GM19240 (cell line): ENCODE results near the gene OMP.

Source experiments
- DNase-seq: peaks from one replicate; pipeline ENCODE4 v3.0.0; 2011; ENCODE audit warnings: low spot score; ENCODE audit not compliant: insufficient read length

OMP gene

DNA sequence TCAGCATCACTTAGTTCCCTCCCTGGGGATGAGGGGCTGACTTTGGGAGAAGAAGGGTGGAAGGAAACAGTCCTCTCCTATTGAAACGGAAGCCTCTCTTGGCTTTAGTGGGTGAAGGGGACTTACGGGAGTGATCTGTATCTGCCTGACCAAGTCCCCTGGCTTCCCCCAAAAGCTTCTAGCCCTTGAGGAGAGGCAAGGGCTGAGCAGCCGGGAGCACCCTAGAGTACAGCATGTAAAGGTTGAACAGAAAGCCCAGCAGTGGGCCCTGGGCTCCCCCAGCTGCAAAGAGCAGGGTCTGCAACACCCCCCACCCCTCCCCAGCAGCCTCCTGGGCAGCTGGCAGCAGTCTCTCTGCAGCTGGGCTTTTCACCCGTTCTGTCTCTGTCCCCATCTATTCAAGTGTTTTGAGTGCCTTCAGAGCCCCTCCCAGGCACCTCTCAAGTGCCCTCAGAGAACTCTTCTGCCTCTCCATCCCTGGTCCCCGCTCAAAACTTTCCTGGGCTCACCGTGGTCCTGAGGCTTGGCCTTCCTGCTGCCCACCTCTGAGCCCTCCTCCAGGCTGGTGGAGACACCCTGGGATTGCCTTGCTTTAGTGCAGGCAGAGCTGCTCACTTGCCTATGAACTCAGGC lies 33.2 kb upstream of the OMP start:
- DNase-seq: no peak

DNA sequence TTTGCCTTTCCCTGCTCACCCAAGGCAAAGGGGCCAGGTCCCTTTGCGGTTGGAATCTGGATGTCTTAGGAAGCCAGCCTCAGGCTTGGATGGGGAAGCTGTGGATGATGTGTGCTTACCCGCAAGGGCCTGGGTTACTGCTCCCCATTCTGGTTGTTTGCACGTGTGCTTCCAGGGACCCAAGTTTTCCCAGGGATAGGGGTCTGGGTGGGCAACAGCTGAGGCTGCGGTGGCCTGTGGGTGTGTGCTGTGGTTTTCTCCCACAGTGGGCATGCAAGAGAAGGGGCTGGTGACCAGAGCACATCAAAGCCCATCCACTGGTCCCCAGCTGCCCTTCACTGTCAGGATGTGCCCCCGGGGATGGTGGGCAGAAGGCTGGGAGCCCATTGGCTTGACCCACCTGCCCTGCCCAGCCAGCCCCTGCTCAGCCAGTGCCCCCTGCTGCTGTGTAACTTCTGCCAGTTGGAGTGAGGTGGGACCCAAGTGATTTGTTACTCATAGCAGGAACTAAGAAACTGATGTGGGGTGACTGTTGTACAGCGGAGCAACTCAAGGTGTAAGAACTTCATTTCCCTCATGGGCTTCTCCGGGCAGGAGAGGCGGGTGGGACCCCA lies 32.6 kb upstream of the OMP start:
- DNase-seq: no peak

DNA sequence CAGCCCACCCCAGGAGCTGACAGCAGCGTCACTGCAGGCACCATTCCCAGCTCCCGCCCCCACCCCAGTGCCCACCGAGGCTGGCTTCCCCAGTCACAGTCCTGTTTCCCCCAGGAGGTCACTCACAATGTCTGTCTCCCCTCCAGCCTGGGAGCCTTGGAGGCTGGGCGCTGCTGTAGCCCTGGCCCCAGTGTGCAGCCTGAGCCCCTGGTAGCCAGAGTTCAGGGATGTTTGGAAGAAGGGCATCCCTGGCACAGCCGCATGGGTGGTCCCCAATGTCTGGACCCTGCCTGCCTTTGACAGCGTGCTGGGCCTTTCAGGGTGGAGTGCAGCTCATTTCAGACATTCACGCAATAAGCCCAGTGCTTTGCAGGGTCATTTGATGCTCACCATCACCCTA lies 31.6 kb upstream of the OMP start:
- no peak for DNase-seq

DNA sequence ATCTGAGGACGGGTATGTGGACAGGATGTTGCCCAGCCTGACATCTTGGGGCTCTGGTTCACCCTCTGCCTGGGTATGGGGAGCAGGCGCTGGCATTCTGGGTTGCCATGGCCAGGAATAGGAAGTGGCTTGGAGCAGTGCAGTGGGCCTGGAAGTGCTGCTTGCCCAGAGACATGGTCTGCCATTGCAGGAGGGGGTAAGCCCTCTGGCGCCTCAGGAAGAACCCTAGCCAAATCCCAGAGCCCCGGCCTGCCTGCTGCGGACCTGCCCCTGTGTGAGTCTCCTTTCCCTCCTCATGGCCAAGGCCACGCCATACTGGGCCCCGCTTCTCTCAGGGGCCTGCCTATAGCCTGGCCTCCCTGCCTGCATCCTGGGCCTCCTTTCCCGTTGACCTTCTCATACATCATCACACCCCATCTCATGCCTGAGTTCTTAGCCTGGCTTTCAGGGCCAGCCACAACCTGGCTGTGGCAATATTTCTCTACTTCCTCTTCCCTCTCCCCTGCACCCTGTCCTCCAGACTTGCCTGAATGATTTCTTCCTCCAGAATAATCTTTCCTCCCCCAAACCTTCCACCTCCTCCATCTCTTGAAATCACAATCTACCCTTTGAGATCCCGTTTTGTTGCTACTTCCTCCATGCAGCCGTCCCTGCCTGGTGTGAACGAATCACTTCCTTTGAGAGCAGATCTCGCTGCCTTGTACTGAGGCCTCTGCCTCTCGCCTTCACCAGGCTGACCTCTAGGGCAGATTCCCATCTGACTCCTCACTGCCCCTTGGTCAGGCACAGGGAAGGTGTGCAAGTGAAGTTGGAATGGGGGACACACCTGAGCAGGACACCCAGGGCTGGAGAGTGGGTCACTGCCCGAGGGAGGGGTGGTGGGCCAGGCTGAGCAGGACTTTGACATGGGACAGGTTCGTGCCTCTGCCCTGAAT lies 30.7 kb upstream of the OMP start:
- no peak for DNase-seq

DNA sequence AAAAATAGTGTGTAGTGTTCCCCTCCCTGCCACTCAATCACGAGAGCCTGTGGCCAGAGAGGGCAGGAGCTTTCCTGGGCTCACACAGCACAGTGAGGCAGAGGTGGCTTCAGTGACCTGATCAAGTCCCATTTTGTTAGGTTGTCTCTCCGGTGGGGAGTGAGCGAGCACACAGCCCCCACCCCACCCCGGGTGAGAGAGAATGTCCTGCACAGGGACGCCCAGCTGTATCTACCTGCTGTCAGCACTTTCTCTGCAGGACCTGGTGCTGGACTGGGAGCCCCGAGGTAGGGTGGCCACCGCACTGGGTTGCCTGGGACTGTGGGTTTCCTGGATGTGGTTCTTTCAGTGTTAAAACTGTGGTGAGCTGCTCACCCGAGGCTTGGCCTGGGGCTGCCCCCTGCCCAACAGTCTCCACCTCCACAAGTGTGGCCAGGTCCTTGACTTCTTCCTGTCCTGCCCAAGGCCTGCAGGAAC lies 29.8 kb upstream of the OMP start:
- no peak for DNase-seq

DNA sequence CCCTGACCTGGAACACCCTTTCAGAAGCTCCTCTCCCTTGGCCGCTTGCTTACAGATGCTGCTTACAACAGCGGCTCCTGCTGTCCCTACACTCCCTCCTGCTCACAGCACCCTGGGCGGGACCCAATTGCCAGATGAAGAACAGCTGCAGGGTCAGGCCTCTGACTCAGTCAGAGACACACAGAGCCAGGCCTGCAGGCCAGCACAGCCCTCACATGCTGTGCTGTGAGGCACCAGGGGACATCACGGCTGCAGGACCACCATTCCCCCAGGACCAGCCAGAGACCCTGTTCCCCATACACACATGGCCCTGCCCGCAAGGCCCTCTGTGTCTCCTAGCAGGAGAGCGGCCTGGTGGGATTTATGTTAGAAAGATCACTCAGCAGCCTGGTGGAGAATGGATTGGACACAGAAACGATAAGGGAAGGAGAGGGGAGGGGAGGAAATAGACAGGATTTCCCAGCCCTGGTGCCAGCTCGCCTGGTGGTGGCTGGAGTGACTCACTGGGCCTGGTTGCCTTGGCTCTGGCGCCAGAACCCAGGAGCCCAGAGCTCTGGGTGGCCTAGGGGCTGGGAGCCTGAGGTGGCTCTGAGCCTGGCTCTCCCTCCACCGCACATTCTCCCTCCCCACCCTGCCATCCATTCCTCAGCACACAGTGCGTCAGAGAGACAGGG lies 29.2 kb upstream of the OMP start:
- no peak for DNase-seq

DNA sequence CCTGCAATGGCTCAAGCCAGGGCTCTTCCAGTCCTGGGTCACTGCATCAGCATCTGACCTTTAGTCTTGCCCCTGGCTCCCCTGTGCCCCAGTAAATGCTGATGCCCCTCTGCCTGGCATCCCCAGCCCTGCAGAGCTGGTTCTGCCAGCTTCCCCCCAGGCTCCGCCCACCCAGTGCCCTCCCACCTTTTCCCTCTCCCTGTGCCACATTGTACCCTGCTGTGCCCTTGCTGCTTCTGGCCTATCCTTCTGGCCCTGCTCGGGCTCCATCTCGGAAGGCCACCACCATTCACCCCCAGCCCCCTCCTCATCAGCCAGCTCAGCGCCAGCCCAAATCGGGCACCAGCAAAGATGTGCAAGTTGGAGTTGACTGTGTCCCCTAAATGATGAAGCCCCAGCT lies 28.4 kb upstream of the OMP start:
- DNase-seq: no peak

DNA sequence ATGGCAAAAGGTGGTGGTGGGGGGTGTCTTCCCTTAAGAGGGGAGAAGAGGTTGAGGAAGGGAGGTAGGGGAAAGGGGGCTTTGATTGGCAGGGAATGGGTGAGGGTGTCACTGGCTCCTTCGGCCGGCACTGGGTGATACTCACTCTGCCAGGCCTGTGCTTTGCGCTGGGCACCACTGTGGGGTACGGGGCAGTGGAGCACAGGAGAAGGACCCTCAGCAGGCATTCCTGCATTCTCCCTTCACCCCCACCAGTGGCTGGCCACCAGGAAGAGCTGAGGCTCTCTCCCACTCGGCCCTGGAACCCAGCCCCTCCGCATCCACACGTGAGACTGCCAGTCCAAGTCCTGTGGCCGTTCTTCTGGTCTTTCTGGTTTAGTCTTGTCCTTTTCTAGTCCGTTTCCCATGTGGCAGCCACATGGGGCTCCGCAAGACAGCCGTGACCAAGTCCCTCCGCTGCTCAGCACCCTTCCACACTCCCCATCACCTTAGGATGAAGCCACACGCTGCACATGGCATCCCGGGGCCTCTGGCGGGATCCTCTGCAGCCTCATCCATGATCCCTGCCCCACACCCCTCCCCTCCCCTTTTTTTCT lies 27.9 kb upstream of the OMP start:
- DNase-seq: no peak

DNA sequence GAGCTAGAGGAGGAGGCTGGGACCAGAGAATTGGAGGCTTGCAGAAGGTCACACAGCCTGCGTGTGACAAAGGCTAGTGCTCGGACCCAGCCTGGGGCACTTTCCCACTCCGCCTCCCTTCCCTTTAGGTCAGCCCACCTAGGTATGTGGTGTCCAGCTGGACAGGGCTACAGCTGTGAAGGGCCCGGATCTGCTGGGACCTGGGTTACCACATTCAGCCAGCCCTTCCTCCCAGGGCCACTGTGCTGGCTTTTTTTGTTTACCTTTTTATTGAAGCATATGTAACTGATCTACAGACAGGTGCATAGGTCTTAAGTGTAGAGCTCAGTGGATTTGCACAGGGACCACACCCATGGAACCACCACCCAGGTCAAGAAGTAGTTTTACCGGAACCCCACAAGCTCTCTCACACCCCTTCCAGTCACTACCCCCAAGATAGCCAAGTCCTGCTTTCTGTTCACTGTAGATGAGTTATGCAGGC lies 27.2 kb upstream of the OMP start:
- DNase-seq: no peak

DNA sequence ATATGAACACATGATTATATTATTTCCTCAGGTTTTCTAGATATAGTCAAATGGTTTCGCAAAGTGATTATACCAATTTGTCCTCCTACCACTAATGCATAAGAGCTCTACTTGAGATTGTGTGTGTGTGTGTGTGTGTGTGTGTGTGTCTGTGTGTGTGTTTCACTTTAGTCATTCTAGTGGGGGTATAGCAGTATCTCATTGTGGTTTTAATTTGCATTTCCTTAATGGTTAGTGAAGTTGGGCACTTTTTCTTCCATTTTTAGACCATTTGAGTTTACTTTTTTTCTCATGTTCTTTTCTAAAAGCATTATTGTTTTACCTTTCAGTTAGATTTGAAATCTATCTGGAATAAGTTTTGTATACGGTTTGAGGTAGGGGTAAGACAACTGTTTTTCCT lies 23.0 kb upstream of the OMP start:
- no peak for DNase-seq

DNA sequence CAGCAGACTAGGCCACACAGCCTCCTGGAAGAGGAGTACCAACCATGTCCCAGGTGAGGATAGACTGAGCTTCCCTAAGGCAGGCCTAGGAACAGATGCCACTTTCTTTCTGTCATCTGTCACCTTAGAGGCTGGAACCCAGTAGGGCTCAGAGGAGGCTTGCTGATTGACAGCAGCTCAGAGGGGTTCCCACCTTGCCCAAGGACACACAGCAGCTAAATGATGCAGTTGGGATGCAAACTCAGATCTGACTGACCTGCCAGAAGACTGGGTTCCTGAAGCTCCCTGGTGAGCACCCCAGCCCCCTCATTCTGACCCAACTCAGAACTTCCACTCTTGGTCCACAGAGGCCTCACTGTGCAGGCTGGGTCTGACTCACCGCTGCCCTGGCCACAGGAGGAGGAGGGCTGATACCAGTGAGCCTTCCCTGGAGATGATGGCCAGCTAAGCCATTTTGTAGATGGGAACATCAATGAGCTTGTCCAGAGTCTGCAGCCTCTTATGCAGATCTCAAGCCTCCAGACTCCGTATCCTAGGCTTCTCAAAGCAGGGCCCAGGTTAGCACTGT lies 21.9 kb upstream of the OMP start:
- DNase-seq: no peak

DNA sequence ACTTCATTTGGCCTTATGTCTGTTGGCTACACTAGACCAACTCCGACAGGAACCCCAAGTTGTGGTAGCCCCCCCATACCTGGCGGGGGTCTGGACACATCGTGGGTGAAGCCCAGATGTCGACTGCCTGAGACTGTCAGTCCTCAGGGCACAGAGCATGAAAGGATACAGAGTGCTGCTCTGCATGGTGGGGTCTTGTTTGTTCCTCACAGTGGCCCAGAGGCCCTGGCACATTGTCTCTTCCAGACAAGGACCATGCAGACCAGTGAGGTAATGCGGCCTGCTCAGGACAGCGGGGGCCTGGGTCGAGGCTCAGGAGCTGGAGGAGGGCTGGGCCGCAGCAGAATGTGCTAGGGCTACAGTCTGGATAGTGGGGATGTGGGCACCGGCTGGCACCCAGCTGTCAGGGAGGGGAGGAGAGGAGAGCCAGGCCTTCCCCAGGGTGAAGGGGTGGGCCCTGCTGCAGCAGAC lies 21.2 kb upstream of the OMP start:
- no peak for DNase-seq

DNA sequence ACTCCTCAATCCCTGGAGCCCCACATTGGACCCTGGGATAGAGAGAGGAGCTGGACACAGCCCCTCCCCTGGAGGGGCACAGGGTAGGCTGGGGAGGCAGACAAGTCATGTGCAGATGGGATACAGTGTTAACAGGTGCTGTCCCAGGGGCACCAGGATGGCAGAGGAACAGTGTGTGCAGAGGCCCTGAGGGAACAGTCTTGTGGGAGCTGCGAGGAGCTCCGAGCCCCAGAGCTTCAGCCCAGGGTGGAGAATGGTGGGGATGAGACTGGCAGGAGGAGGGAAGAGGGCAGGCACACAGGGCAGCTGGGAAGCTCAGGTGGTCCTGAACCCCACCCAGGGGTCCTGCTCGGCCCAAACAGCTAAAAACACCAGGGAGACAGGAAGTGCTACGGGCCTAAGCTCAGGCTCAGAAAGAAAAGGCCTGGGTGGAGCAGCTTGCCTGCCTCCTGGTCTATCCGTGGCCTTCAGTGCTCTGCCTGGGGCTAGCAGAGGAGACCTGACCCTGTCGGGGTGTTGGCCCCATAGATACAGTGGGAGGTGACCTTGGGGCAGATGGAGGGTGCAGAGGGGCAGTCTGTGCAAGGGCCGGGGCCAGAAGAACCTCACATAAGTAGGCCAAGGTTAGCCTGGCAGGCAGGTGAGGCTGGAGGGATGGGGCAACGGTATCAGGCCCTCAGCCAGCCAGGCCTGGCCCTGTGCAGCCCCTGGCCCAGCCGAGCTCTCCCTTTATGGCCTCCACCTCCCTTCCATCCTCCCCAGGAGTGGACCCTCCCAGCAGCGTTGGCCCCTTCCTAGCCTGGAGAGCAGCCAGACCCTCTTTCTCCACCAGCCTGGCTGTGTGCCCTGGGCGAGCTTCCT lies 20.4 kb upstream of the OMP start:
- no peak for DNase-seq

DNA sequence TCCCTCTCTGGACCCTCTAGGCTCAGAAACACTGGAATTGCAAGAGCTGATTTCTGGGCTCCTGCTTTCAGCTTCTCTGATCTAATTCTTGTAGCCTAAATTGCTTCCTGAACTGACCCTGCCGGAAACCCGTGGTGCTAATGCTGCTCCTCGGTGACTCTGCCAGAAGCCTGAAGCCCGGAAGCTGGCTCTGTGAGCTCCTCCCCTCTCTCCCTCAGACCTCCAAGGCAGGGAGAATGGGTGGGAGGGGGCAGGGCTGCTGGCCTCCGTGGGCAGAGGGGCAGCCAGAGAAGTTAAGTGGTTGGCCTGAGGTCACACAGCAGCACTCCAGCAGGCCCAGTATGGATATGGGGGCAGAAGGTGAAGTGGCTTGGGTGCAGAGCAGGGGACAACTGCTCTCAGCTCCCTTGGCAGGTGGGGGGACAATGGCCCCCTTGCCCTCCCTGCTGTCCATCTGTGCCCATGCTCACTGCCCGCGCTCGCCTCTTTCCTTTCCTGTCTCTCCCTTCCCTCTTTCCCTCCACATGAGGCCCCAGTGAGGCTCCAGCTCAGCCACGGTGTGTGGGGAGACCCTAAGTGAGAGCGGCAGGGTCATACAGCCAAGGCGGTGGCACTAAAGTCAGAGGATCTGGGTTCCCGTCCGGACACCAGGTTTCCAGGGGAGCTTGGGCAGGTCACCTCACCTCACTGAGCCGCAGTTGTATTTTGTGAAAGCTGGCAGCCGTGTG lies 19.6 kb upstream of the OMP start:
- DNase-seq: no peak

DNA sequence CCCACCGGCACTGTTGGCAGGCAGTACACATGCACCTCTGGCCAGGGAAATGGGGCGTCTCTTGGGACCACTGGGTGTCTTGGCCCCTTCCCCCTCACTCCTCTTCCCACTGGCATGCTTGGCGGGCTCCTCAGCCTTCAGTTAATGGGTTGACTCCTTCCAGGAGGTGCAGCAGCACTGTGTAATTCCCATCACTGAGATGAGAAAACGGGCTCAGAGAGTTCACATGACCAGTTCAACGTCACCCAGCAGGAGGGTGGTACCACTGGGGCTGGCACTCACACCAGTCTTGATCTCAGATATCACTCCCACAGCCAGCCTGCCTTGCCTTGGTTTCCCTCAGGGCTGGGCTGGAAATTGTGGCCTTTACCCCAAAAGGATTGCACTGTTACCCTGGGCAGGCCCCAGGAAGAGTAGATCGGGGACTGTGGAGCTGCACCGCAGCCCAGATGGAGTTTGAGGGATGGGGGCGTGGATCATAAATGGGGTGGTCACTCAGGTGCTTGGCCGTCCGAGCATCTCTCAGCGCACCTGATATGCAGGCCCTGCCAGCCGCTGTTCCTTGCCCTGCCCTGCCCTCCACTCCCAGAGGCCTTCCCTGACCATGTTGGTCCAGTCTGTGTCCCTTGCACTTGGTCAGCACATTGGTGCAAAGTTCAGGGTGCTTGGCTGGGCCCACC lies 18.9 kb upstream of the OMP start:
- no peak for DNase-seq

DNA sequence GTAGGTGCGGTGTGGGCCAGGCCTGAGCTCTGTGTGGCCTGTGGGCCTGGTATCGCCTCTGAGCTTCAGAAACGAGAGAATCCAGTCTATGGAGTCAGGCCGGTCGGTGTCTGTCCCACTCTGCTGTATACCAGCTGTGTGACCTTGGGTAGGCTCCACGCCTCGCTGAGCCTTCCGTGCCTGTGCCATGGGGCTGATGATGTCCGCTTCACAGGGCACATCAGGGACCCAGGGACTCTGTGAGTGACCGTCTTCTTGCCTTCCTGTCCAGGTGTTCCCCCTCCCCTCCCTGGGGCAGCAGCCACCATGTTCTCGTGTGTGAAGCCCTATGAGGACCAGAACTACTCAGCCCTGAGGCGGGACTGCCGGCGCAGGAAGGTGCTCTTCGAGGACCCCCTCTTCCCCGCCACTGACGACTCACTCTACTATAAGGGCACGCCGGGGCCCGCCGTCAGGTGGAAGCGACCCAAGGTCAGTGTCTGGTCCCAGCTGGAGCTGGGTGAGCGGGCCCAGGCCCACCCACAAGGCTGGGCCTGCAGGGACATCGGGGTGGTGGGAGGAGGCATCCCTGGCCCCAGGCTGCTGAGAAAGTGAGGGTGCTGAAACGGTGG lies 18.0 kb upstream of the OMP start:
- DNase-seq: no peak

DNA sequence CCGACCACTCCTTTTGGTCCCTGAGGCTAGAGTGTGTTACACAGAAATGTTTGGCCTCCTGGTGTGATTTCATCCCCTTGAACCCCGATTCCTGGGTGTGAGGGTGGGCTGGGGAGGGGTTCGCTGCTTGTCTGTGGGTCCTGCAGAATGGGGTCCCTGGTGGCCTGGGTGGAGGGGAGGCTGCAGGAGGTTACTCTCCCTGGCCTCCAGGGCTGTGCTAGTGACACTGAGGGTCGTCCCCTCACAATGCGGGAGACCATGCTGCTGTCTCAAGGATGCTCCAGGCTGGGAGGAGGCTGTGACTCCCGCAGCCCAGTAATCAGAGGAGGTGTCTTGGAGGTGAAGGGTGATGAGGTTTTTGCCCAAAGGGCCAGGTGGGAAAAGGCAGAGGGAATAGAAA lies 17.0 kb upstream of the OMP start:
- DNase-seq: no peak
